AG10803 (cell line): Measurements from ENCODE around the gene TJP1.

ENCODE experiments used
- DNase-seq: peaks from one replicate; pipeline ENCODE4 v3.0.0; 2010; ENCODE audit warnings: low read depth
- H3K4me3 ChIP-seq: 2 replicates; pipeline ENCODE4 v1.5.1; 2011; ENCODE audit warnings: mild to moderate bottlenecking, low read length, control low read depth
- CTCF ChIP-seq: conservative IDR thresholded peaks from 2 replicates; pipeline ENCODE4 v1.5.1; 2011; ENCODE audit warnings: mild to moderate bottlenecking, low read length, control low read depth, inconsistent platforms

TJP1 gene

GRCh38 chr15:29682361-29682760 is 139.9 kb downstream of the TJP1 start:
- no peak overlapping the region for H3K4me3 ChIP-seq
- TF ChIP-seq CTCF: no peak
- no peak for DNase-seq

DNA sequence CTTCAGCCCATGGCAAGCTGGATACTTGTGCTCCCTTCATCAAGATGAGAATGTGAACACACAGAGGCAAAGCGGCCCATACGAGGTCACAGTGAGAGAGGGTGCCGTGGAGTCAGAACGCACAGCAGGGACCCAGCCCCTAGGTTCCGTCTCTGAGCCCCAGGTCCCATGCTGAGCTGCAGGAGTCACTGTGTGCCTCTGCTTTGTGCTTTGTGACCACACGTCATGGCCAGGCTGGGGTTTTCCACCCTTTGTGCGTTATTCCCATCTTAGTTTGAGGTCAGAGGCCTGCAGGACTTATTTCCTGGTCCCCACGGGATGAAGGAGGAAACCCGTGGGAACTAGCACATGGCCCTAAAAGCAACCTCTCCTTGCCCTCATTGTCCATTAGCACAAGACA is 140.3 kb downstream of the TJP1 start:
- no peak for DNase-seq
- H3K4me3 ChIP-seq: no peak overlapping the region
- TF ChIP-seq CTCF: no peak

- DNase-seq: no peak
These were observed 141.0 kb downstream of the TJP1 start for GRCh38 chr15:29681166-29681845.

DNA sequence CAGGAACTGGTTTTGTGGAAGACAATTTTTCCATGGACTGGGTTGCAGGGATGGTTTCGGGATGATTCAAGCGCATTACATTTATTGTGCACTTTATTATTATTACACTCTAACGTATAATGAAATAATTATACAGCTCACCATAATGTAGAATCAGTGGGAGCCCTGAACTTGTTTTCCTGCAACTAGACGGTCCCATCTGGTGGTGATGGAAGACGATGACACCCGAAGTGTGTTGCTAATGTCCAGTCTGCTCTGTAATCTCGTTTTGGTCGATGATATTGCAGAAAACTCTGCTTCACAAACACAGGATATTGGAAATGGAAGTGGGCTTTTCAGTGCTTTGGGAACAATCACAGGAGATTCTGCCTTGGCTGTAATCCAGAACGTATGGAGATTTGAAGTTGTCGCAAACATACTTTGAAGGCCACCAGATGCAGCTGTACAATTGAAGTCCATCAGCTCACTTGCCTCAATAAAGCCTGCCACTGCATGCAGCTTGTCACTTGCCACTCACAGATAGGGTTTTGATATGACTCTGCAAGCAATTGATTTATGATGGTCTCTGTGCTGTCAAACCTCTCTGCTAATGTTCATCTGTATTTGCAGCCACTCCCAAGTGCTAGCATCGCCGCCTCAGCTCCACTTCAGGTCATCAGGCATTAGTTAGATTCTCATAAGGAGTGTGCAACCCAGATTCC is 141.7 kb downstream of the TJP1 start:
- no peak overlapping the region for H3K4me3 ChIP-seq
- TF ChIP-seq CTCF: 0 out of 2 replicates have a peak, but pooled peaks have one; percentile 8
- no peak for DNase-seq

More at GRCh38 chr15:29681166-29681845, 141.0 kb downstream of the TJP1 start:
- H3K4me3 ChIP-seq: no peak overlapping the region
- TF ChIP-seq CTCF: no peak

DNA sequence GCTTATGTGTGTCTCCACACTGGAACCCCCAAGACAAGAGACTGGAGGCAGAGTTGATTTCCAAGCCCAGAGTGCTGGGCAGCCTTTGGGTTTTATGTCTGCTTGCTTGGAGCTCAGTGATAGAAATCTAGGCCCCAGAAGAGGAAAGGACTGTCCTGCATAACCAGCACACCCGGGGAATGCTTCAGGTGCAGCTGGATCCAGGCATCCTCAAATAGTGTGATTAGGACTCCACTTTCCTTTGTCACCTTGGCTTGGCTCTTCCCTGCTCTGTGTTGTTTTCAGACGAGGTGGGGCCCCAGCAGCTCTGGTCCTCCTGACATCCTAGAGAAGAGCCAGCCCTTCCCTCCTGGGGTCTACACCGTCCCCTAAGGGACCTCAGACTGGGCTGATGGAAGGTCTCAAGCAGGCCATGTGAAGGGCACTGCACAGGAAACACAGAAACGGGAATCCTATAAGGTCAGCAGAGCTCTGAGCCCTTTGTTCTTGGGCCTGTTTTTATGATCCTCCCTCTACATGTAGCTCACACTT is 143.7 kb downstream of the TJP1 start:
- DNase-seq: no peak
- TF ChIP-seq CTCF: no peak
- H3K4me3 ChIP-seq: no peak overlapping the region

DNA sequence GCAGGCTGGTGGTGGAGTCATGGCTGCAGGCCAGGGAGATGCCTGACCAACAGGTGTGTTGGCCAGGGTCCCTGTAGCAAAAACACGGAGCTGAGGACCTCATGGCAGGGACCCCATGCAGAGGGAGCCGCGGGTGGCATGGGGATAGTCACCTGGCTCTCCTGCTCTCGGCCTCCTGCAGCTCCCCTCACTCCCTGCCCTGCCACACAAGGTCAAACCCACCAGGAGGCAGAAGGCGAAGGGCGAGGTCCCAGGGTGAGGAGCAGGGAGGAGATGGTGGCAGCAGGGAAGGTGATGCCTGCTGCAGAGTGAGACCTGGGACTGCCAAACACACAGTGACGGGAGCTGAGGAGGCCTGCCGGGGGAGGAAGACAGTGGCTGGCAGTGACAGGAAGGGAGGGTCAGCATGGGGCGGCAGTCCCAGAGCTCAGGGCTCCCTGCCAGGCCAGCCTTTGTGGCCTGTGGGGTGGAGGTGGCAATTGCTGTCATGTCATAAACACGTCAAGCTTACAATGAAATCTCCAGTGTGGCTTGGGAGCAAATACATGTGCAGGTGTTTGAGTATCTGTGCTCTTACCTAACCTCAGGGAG is 144.3 kb downstream of the TJP1 start:
- TF ChIP-seq CTCF: no peak
- DNase-seq: no peak
- H3K4me3 ChIP-seq: no peak overlapping the region

GRCh38 chr15:29677455-29677854 is 144.8 kb downstream of the TJP1 start:
- no peak for DNase-seq
- no peak for TF ChIP-seq CTCF
- H3K4me3 ChIP-seq: no peak overlapping the region
